Osteoblast (primary cell): ENCODE results near the gene ZBTB39. TPM values are rescaled to one million over a fixed set of nuclear protein-coding genes. Genes with fewer than 3 reads are reported as not detected.

Experiments
- DNase-seq: peaks from one replicate; pipeline ENCODE4 v3.0.0; 2011; ENCODE audit warnings: low spot score, mixed read lengths; ENCODE audit not compliant: insufficient read length; ENCODE audit errors: missing footprints
- H2AFZ ChIP-seq: 2 replicates; pipeline ENCODE4 v1.6.0; 2011; ENCODE audit warnings: mild to moderate bottlenecking, low read length
- H3K27ac ChIP-seq: 2 replicates; pipeline ENCODE4 v1.5.1; 2011; ENCODE audit warnings: mild to moderate bottlenecking, low read depth, low read length, moderate library complexity
- H3K27me3 ChIP-seq: 2 replicates; pipeline ENCODE4 v1.6.0; 2012; ENCODE audit warnings: mild to moderate bottlenecking, control low read depth, inconsistent platforms, low read length, moderate library complexity; ENCODE audit not compliant: insufficient read depth
- H3K36me3 ChIP-seq: 2 replicates; pipeline ENCODE4 v1.5.1; 2011; ENCODE audit warnings: mild to moderate bottlenecking, low read length, control low read depth, moderate library complexity; ENCODE audit not compliant: insufficient read depth
- H3K4me1 ChIP-seq: 2 replicates; pipeline ENCODE4 v1.5.1; 2011; ENCODE audit warnings: mild to moderate bottlenecking, low read length, control low read depth, moderate library complexity; ENCODE audit not compliant: insufficient read depth
- H3K4me2 ChIP-seq: 2 replicates; pipeline ENCODE4 v1.6.0; 2011; ENCODE audit warnings: mild to moderate bottlenecking, low read length; ENCODE audit not compliant: insufficient read depth
- H3K4me3 ChIP-seq: fragments of 200-600 bp; sonication (generic); 3 replicates; pipeline ENCODE4 v1.5.1; 2012; ENCODE audit warnings: mild to moderate bottlenecking, low read length, inconsistent platforms; ENCODE audit not compliant: insufficient read depth
- H3K79me2 ChIP-seq: 2 replicates; pipeline ENCODE4 v1.6.0; 2012; ENCODE audit warnings: mild to moderate bottlenecking, low read length, control low read depth, inconsistent platforms; ENCODE audit not compliant: insufficient read depth
- H3K9me3 ChIP-seq: 2 replicates; pipeline ENCODE4 v1.5.1; 2011; ENCODE audit warnings: low read depth, low read length, control low read depth
- H4K20me1 ChIP-seq: 2 replicates; pipeline ENCODE4 v1.6.0; 2012; ENCODE audit warnings: mild to moderate bottlenecking, low read length, control low read depth; ENCODE audit not compliant: insufficient read depth
- CTCF ChIP-seq: IDR thresholded peaks from 2 replicates; pipeline ENCODE4 v1.5.1; 2011; ENCODE audit warnings: mild to moderate bottlenecking, low read depth, low read length, moderate library complexity; ENCODE audit errors: extremely low read depth
- total RNA-seq: library from RNA; depleted of rRNA; stranded (reverse); fragments of >200 nt; gene quantifications from 2 replicates; pipeline ENCODE4 v1.2.3, GENCODE V29; 2012

The ZBTB39 gene
- total RNA-seq, 1 donor, result 4.7 TPM

- no peaks in the 10 kb centered on the region for H3K79me2 ChIP-seq
- no peak overlapping the region for H3K4me3 ChIP-seq
- H4K20me1 ChIP-seq, result no peaks in the 10 kb centered on the region
- H3K36me3 ChIP-seq, result no peaks in the 10 kb centered on the region
- H3K4me1 ChIP-seq, result no peaks in the 10 kb centered on the region
- no peak overlapping the region for H3K27ac ChIP-seq
- no peak overlapping the region for H3K4me2 ChIP-seq
- no peaks in the 10 kb centered on the region for H3K9me3 ChIP-seq
- H3K27me3 ChIP-seq, result peaks cover 32% of the 10 kb centered on the region
- no peak for DNase-seq
- H2AFZ ChIP-seq, result no peak overlapping the region
- TF ChIP-seq CTCF, result no peak
These were observed 52.0 kb downstream of the ZBTB39 start for GRCh38 chr12:56954057-56954957.

GRCh38 chr12:56953314-56953713 is 53.0 kb downstream of the ZBTB39 start:
- Histone ChIP-seq H3K27ac (no peak overlapping the region), H3K27me3 (peaks cover 30% of the 10 kb centered on the region), H2AFZ (no peak overlapping the region), H3K36me3 (no peaks in the 10 kb centered on the region), H3K9me3 (no peaks in the 10 kb centered on the region), H3K4me3 (no peak overlapping the region), H4K20me1 (no peaks in the 10 kb centered on the region), H3K4me2 (no peak overlapping the region), H3K4me1 (no peaks in the 10 kb centered on the region), H3K79me2 (no peaks in the 10 kb centered on the region)
- DNase-seq, result no peak
- TF ChIP-seq CTCF, result no peak

- H4K20me1 ChIP-seq, result no peaks in the 10 kb centered on the region
- no peak overlapping the region for H3K4me2 ChIP-seq
- H3K9me3 ChIP-seq, result no peaks in the 10 kb centered on the region
These were observed 54.6 kb downstream of the ZBTB39 start for GRCh38 chr12:56951582-56952339.

More at GRCh38 chr12:56951582-56952339, 54.6 kb downstream of the ZBTB39 start:
- Histone ChIP-seq H3K4me3 (no peak overlapping the region), H3K27me3 (peaks cover 26% of the 10 kb centered on the region), H3K4me1 (no peaks in the 10 kb centered on the region), H3K79me2 (no peaks in the 10 kb centered on the region), H3K36me3 (no peaks in the 10 kb centered on the region), H3K27ac (no peak overlapping the region), H2AFZ (no peak overlapping the region)
- TF ChIP-seq CTCF, result no peak
- no peak for DNase-seq
